Thyroid gland (tissue), 4 donors: Measurements from ENCODE around the gene ZBP1.

Experiments used
- CTCF ChIP-seq, 6 experiments: fragments of 200-600 bp in 3 of 6; fragments of 450-650 bp in 3 of 6; sonication (generic) in 3 of 6; IDR thresholded peaks; one replicate each; pipeline ENCODE4 v1.5.1; 2016 to 2019; ENCODE audit warnings: antibody characterized with exemption in 6 of 6, mild to moderate bottlenecking in 2 of 6, inconsistent platforms in 1 of 6, moderate library complexity in 1 of 6
- POLR2A ChIP-seq, 2 donors: fragments of 450-650 bp; IDR thresholded peaks; one replicate each; pipeline ENCODE4 v1.6.1; 2017; ENCODE audit warnings: antibody characterized with exemption in 2 of 2, mild to moderate bottlenecking in 2 of 2, moderate library complexity in 1 of 2

- TF ChIP-seq CTCF (IDR thresholded peaks at IDR 0.05) (no peak), POLR2A (IDR thresholded peaks at IDR 0.05) (no peak)
Measured at GRCh38 chr20:57655809-57656155, 35.6 kb upstream of the ZBP1 start.
